Astrocyte of the hippocampus (primary cell): ENCODE data around the gene FSIP1.

ENCODE experiments used
- DNase-seq: peaks from one replicate; pipeline ENCODE4 v3.0.0; 2011; ENCODE audit warnings: low read depth, low spot score

FSIP1 gene

DNA sequence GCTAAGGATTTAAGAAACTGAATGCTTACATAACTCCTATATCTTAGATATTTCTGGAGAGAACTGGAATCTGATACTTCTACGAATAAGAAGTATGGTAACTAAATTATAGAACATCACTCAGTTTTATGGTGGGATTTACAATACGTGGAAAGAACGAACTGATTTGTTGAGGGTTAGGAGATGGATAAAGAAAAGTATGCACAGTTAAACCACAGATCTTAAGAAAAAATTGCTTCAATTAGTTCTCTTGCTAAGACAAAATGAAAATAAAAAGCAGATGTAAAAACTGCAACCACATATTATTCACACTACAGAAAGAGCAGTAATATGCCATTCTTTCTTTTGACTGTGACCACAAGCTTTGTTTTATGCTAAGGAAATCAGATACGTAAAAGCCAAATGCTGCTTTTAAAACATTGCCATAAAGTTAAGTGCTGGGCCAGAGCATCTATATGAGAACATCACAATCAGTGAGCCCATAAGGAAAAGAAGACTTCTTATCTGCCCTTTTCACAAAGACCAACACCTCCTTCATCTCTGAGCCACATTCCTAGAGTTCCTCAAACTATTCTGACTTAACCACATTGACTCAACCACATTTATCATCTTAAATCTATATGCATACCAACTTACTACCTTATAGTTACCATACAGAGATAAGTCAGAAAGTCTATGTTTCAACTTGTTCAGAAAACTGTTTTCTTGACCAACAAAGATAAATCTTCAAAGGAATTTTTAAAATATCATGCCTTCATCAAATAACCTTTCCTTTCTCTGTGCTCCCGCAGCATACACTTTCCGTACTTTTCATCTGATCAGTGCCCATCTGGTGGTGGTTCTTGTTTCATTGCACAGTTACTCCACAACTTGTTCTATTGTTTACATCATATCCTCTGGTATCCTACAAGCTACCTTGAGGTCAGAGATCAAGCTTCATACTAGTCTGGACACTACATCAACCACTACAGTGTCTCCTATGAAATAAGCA is 61.7 kb downstream of the FSIP1 start:
- peak; percentile 51 for DNase-seq

DNA sequence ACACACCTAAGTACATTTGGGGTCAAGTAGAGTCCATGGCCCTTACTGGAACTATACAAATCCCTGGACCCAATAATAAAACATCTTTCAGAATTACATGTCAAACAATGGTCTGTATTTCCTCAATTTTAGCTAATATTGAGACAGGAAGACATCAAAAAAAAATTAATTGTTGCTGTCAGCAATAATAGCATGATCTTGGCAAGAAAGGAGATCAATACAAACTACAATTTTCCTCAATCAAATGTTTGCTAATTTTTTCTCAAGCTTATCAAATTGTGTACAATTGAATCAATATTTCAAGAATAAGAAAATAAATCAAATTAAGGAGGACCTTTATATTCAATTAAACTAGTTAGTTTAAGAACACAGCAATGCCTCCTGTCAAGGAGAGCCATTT is 62.6 kb downstream of the FSIP1 start:
- no peak for DNase-seq

DNA sequence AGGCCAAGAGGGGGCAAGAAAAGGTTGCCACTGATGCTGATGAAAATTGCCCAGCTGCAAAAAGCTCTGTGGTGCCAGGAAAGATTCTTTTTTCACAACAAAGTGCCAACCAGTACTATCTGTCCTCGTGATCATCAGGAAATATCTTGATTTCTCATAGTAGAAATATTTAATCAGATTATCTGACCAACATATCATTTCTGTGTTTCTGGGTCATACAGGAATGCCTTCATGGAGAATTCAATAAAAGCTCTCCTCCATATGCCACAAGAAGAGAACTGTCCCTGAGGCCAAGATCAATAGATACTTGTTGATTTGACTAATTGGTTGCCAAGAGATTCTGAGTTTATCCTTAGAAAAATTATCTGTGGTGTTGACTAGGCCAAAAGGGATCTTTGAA is 63.5 kb downstream of the FSIP1 start:
- DNase-seq, result no peak

DNA sequence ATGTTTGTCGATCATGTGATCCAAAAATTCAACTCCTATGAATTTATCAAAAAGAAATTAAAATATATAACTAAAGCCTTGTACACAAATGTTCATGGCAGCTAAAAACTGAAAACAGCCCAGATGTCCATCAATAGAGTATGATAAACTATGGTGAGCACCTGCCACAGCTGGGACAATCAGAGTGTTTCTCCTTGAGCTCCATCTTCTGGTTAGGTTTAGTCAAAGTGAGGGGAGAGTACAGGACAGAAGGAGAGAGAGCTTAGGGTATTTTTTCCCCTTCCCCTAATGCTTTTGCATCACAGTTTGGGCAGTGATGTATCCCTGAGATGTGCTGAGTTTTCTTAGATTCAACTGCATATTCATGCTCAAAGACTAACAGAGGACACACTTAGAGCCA is 65.5 kb downstream of the FSIP1 start:
- DNase-seq, result no peak

DNA sequence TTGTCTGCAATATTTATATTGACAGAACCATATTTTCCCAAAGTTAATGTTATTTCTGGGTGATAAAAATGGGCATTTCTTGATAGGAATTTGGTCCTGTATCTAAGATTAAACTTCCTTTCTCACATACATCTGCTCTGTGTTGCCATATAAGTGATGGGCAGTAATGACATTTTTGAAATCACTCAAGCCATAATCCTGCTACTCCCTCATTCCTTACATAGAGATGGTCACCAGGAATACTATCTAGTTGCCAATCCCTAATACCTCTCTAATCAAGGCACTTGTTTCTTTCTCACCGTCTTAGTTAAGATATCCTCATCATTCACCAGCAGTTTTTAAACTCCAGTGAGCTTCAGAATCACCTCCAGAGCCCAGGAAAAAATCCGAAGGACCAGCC is 68.4 kb downstream of the FSIP1 start:
- no peak for DNase-seq

DNA sequence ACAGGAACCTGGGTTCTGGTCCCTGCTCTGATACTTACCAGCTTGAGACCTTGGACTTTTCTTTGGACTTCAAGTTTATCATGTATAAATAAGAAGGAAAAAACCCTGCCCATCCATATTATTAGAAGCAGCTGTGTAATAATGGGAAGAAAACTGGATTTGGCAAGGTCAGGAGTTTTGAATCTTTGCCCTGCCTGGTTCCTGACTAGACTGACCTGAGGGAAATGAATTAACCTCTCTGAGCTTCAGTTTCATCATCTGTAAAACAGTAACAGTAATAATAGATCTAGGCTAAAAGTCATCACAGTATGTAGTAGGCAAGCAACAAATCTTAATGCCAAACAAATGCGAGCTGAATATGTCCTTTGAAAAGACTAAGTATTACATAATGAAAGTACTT is 68.8 kb downstream of the FSIP1 start:
- no peak for DNase-seq

DNA sequence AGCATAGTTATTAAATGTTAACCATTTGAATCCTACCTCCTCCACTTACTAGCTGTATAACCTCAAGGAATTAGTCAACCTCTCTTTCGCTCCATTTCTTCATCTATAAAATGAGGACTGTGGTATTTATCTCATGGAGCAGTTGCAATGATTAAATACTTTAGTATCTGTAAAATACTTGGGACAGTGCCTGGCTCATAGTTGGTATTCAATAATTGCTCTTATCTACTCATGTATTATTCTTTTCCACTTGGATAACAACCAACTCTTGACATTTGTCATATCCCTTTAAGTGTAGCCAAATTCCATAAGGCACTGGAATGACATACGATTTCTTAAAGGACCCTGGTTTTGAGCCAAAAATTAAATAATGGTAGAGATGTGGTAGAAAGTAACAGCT is 72.0 kb downstream of the FSIP1 start:
- no peak for DNase-seq

DNA sequence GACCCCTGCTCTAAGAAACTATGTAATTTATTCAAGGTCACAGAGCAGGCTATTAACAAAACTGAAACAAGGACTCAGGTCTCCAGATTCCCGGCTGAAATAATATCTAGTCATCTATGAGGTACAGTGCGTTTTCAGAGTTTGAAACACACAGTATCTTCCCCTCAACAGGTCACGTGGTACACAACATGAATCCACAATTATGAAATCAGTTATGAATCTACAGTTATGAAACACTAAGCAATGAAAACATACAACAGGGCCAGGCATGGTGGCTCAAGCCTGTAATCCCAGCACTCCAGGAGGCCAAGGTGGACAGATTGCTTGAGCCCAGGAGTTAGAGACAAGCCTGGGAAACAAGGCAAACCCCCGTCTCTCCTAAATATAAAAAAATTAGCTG is 72.7 kb downstream of the FSIP1 start:
- no peak for DNase-seq

DNA sequence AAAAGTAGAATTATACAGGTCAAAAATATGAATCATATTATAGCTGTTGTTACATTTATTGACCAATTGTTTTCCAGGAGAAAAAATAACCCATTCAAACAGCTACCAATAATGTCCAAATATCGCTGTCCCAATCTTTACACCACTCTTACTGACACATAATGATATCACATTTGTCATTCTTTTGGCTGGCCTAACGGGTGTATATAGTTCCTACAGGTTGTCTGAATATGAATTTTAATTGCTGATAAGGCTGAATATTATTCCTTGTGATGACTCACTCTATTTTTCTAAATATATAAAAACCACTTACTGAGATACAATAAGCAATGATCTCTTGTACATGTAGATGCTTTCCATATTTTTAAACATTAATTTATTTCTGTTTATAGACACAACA is 76.4 kb downstream of the FSIP1 start:
- no peak for DNase-seq

DNA sequence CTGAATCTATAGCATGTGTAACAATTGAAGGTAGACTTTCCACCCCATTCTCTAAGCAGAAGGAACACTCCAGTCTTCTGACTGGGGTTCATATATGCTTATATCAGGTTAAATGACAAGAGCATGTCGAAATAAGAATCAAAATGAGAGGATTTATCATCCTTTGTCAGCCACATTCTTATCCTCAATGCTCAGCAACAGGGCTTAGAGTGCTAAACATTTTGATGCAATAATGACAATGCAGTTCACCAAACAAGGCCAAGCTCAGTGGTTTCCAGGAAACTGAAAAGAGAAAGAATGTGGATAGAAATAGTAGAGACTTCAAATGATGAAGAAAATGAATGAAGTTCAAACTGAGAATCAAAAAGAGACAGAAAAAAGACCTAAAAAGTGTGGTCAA is 78.0 kb downstream of the FSIP1 start:
- DNase-seq, result peak; percentile 51

DNA sequence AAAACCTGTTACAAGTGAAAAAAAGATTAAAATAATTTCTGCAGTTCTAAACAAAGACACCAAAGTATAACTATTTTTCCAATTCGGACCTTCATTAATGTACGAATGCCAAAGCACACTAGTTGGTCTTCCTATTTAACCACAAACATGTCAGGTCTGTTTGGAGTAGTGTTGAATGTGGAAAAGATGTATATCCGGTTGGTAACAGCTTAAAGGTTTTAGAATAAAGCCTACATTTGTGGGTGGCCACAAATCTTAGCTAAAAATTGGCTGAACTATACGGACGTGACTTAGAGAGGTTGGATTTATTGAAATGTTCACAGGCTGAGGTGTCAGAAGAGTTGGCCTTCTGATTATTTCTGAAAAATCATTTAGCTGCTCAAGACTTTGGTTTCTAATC is 78.4 kb downstream of the FSIP1 start:
- DNase-seq, result no peak

DNA sequence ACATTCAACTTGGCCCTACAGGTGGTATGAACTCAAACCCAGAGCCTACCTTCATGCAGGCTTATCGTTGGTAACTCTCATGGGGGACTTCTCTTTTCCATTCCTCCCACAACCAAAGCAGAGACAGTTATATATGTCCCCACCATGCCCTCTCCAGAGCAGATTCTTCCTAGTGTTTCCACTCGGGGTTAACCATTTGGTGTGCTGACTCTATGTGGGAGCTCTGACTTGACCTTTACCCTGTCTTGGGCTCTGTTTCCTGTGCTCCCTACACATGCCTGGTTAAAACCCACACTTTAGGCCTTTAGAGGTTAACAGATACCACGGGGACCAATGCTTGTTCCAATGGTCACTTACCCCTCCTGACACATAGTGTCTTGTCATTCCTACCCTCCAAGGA is 80.7 kb downstream of the FSIP1 start:
- DNase-seq, result no peak

DNA sequence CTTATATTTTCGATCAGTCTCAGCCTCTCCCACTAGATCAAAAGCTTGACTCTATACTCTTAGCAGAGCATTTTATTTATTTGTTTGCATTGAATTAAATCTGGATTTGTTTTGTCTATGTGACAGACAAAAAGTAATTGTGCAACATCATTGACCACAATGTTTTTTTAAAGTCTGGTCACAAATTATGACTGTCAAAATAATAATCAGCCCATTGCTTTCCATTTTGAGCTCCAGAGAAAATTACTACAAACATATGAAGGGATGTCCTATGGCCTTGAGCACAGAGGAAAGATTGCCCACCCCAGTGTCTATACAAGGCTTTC is 82.3 kb downstream of the FSIP1 start:
- no peak for DNase-seq

DNA sequence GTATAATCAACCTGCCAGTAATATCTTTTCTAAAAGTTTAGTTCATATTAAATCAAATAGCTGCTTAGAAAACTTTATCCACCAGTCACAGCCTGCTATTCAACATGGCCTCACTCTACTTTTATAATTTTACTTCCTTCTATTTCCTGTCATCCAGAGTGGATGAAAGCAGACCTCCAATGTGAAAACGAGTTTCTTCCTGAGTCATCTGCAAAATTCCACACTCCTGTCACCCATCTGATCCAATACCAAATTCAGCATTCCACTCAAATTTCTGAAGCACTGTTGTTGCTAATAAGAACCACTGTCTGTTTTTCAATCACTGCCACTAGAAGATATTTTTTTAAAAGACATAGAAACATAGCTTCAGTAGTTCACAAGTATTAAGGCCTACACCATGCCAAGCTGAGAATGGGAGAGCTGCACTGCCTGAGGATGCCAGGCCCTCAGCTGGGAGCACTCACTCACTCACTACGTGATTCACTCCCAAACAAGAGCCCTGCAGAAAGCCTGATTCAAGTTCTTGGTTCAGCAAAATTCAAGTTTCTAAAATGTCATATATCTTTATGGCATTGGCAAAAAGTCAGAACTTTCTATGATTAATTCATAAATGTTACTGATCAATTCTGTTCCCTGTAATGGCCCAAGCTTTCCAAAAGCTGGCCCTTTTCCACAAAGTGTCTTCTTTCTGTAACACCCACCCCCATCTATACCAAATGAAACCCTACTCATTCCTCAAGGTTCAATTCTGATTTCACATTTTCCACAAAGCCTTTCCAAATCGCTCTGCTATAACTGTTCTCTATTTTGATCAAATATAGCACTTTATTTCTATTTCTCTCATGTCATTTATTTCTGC is 82.9 kb downstream of the FSIP1 start:
- no peak for DNase-seq

DNA sequence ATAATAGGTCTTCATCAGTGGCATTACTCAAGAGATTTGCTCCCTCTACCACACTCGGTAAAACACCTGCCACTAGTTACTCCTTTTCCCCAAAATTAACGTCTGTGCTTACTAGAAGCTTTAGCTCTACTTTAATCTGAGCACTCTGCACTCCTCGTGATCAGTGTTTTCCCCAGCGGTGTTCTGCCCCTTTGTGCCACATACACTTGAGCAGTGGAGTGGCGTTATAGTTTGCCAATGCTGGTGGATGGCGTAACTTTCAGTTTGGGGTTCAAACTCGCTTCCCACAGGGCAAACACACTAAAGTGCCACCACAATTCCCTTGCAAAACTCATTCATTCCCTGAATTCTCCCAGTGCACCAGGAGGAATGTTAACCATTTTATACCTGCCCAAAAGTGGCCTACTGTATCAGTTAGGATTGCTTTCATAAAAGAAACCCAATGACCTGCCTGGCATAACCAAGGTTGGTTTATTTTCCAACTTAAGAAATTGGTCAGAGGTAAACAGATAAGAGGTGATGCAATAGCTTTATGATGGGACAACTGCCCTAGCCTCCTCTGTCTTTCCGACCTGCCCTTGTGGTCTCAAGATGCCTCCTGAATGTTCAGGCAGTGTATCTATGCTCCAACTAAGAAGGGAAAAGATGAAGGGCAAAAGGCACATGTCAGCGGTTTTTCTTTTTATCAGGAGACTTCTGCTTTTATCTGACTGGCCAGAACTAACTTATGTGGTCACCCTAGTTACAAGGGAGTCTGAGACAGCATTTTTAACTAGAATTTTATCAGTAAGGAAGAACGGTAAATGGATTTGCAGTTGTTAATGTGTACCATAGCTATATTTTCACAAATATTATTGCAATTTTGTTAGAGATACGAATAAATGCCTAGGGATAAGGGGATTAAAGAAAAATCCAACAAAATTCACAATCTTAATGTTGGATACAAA is 83.9 kb downstream of the FSIP1 start:
- DNase-seq, result no peak

DNA sequence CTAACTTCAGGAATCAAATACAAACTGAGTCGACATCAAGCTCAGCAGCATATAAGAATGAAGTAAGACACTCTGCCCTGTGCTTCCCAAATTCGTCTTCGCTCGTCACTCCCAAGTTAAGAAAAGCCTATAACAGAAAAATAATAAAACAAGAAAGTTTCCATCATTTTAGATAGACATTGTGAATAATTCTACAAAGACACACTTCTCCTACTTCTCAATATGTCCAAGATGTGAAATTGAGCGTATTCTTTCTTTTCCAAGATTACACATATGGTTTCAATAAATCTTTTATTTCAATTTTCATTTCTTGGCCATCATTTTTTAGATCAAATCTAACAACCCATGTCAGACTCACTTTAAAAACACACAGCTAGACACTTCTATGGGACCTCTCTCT is 85.1 kb downstream of the FSIP1 start:
- DNase-seq, result no peak

DNA sequence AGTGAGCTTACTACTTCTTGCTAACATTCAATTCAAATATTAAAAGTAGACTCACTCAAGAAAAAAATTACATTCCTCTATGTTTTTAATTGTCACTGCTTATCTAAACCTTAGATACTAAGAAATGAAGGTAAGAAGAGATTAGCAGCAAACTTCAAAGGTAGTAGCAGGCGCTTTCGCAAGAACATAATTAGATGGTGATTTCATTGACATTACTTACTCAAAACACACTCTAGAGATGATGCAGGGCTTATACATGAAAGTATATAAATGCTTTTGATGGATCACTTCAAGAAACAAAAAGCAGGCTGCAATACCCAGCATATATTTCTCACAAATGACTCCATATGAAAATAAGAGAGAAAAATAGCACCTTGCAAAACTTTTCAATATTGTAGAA is 86.8 kb downstream of the FSIP1 start:
- DNase-seq, result no peak

DNA sequence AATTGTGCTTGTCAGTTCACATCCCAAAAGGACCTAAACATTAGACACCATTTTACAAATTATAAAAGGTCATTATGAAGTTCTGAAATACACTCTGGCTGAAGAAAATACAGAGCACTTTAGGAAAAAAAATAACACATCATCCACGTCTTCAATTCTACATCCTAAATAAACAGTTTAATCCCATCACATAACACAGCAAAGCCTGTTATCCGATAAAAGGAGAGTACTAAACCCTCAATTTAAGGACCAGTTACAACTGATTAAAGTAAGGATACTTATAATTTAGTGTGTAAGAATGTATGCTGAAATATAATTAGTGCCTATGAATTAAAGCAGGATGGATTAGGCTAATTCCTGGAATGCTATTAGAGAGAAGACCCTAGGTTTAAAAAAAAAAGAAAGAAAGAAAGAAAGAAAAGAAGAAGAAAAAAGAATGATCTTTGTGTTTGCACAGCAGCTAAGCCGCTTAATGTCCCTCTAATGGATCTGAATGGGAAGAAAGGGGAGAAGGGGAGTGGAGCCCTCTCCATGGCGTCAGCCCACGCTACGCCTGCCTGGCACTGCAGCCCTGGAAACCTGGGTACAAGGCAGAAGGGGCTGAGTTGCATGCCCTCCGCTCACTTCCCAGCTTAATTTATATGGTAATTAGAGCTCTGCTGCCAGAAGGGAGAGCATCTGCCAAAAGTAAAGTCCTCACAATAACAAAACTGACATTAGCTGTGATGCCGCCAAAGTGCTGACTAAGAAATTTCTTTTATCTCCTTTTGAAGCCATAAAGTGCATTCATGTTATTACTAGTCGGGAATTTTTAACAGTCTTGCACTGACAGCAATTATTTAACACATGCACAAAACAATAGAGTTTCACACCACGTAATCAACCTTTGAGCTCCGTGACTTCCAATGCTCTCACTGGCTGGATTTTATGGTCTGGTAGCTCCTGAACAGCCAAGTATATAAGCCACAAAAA is 90.0 kb downstream of the FSIP1 start:
- DNase-seq, result peak; percentile 70

DNA sequence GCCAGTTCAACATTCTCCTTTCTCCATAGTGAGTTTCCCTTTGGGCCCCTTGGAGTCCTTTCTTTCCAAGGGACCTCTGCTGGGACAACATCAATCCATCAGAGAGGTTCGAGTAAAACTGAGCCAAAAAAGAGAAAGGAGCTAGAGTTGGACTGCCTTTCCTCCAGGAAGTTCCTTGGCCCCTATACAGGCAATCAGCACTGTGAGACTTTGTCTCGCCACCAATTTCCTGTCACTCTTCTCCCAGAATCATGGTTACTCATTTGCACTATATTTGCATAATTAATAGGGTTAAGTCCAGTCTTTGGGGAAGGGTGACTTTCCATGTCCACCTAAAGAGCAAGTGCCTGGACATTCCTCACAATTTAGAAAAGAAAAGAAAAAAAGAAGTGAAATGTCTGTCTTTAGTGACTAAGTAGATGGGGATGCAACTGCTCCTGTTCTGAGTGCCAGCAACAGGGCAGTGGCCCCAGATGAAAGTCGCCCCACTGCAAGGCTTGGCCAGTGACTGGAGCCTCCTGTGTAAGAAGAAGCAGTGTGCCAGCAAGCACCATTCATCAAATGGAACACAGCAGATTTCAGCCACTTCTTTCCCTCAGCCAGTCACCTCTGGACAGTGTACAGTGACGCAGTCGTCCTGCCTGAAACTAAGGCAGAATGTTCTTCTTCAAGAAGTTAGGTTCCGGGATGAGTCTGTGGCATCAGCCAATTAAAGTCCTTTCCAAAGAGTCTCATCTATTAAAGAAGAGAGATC is 91.6 kb downstream of the FSIP1 start:
- DNase-seq, result no peak

DNA sequence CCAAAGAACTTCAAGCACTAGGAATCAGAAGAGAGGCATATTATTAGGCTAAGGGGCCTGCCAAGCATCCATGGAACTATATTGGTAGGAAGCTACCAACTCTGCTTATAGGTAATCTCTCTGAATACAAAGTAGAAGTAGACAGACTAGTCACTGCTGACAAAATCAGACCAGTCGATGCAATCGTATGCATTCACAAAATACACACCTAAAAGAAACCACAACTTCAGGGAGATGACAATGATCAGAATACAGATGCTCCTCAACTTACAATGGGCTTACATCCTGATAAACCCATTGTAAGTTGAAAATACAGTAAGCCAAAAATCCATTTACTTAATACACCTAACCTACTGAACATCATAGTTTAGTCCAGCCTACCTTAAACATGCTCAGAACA is 94.7 kb downstream of the FSIP1 start:
- no peak for DNase-seq
